NAMALWA (cell line): ENCODE measurements around the gene TM9SF2.
A peak's percentile ranks its signal among the peaks of the same experiment; 100 is the strongest.

ENCODE experiments used
- DNase-seq: peaks from one replicate; pipeline ENCODE4 v3.0.0-alpha.2; 2015; ENCODE audit warnings: low spot score

Gene TM9SF2

GRCh38 chr13:99577934-99578917 lies 77.0 kb downstream of the TM9SF2 start:
- DNase-seq: peak; percentile 35

- no peak for DNase-seq
Measured at GRCh38 chr13:99580500-99581268, 79.4 kb downstream of the TM9SF2 start.

- DNase-seq: no peak
Measured at GRCh38 chr13:99582511-99582910, 81.2 kb downstream of the TM9SF2 start.

DNA sequence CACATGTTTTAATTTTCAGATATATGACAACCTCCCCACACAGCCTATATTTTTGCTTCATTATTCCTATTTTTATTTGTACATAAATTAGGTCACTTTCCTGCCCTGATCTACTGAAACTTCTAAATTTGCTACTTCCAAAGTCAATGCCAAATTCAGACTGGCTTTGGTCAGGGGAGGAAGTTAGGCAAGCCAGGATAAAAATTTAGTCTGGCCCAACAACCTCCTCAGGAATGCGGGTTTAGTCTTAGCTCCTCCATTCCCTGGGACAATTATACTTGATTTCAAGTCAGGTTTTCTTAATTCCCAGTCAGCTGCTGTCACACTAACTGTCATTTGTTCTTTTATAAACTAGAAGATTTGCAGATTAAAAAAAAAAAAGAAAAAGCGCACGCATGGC lies 84.3 kb downstream of the TM9SF2 start:
- no peak for DNase-seq

DNA sequence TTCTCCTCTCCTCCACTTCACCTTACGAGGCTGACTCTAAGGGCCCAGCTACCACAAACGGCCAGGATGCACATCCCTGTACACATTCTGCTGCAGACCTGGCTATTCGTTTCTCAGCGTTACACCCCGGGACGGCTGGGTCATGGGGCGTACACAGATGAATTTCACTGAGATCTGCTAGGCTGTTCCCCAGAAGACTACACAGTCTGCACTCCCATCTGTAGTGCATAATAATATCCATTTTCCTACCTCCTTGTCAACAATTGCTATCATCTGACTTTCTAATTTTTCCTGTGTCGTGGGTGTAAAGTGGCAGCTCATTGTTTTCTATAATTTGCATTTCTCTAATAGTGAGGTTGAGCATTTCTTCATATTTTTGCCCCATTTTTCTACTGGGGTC lies 85.7 kb downstream of the TM9SF2 start:
- DNase-seq: no peak

- no peak for DNase-seq
Measured at GRCh38 chr13:99587893-99588606, 86.8 kb downstream of the TM9SF2 start.

DNA sequence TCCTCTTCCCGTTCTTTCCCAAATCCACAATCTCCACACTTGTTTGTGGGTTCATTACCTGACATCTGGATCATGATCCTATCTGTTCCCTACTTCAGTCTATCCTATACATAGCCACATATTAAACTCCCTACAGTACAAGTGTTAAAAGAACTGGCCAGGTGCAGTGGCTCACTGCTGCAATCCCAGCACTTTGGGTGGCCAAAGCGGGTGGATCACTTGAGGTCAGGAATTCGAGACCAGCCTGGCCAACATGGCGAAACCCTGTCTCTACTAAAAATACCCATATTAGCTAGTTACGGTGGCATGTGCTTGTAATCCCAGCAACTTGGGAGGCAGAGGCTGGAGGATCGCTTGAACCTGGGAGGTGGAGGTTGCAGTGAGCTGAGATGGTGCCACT lies 88.3 kb downstream of the TM9SF2 start:
- DNase-seq: no peak

- no peak for DNase-seq
Measured at GRCh38 chr13:99590519-99591011, 89.3 kb downstream of the TM9SF2 start.

DNA sequence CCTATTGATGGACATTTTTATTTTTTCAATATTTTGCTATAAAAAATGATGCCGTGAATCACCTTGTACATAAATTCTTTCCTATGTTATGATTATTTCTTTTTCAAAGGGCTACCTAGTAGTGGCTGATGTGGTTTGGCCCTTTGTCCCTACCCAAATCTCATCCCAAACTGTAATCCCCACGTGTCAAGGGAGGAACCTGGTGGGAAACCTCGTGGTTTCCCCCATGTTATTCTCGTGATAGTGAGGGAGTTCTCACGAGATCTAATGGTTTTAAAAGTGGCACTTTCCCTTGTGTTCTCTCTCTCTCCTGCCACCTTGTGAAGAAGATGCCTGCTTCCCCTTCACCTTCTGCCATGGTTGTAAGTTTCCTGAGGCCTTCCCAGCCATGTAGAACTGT lies 94.9 kb downstream of the TM9SF2 start:
- no peak for DNase-seq

- peak; percentile 39 for DNase-seq
Measured at GRCh38 chr13:99600318-99600717, 99.0 kb downstream of the TM9SF2 start.

DNA sequence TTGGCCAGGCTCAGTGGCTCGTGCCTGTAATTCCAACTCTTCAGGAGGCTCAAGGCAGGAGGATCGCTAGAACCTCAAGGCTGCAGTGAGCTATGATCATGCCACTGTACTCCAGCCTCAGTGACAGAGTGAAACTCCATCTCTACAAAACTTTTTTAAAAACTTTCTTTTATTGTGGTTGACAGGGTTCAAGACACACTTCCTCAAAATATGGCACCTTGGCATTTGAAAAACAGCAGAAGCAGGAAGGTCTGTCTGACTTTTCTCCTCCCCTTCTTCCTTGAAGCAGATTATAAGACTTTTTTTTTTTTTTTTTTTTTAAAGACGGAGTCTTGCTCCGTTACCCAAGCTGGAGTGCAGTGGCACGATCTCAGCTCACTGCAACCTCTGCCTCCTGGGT lies 100.3 kb downstream of the TM9SF2 start:
- no peak for DNase-seq

DNA sequence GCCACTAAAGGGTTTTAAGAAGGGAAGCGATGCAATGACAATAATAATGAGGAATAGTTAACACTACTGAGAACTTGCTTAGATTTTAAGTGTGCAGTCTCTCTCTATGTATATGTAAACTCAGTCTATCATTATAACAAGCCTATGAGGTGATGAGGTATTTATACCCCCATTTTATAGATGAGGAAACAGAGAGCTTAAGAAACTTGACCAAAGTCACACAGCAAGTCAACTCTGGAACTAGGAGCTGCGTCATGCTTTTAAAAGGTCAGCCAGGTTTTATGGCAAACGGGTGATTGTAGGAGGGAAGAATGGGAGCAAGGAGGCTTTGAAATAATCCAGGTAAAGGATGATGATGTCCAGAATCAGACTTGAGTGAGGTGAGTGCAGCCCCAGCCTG lies 103.4 kb downstream of the TM9SF2 start:
- DNase-seq: no peak

- peak; percentile 91 for DNase-seq
Measured at GRCh38 chr13:99605420-99606323, 104.4 kb downstream of the TM9SF2 start.

DNA sequence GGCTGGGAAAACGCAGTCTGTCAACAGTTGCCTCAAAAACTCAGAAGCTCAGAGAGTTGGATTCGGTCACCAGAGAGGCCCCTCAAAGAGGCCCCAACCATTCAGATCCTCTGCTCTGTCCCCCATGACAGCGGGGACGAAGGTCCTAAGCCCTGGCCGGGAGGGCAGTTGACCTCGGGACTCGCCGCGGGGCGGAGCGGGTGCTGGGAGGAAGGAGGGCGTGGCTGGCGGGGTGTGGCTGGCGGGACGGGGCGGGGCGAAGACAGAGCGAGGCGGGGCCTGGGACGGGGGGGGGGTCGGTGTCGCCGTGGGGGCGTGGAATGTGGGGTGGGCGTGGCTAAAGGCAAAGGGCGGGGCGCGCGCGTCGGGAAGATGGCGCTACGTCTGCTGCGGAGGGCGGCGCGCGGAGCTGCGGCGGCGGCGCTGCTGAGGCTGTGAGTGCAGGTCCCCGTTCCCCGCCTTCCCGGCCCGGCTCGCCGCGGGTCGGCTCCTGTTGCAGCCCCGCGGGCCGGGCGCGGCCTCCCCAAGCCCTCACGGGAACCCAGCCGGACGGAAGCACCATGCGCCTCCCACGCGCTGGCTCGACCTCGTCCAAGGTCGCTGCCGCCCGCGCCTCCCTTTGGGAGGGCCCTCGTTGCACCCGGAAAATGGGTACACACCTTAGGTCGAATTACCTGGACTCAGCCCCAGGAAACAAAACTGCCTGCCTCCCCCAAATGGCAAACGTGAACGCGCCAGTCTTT lies 105.2 kb downstream of the TM9SF2 start, which contains the start of gene CLYBL:
Gene CLYBL (plus strand): TSS at position 367 of the 743 bp plus-strand sequence.
- DNase-seq: peak; percentile 93

GRCh38 chr13:99608345-99608744 lies 107.1 kb downstream of the TM9SF2 start:
- no peak for DNase-seq

DNA sequence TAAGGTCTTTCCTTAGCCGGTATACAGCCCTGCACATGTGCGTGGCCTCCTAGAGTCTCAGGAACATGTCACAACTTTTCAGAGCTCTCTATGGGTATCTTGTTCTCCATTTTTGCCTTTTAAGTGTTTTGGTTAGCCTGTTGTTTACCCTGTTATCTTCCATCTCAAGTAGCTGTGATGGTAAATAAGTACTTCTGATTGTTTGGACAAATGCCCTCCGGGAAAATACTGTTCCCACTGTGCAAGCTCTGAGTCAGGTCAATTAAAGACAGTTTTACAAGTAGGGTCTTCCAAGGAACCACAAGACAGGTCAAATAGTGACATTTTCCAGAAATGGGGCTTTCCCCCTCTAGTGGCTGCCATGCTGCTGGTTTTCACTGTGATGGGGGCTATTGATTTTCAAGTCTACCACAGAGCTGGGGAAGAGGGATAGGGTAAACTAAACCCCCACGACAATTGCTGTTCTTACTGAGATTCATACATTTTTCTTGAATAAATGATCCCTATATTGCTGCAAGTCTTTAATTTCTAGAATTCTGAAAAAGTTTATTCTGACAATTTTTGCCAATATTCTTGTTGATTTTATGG lies 109.5 kb downstream of the TM9SF2 start:
- peak; percentile 42 for DNase-seq
